ENCODE data around the gene CUL4A.
"Not testable (repeated sequence)": the region's sequence is repeated elsewhere in the genome, so short reads cannot be mapped to it uniquely, and the experiment has no call there.

Gene CUL4A

DNA sequence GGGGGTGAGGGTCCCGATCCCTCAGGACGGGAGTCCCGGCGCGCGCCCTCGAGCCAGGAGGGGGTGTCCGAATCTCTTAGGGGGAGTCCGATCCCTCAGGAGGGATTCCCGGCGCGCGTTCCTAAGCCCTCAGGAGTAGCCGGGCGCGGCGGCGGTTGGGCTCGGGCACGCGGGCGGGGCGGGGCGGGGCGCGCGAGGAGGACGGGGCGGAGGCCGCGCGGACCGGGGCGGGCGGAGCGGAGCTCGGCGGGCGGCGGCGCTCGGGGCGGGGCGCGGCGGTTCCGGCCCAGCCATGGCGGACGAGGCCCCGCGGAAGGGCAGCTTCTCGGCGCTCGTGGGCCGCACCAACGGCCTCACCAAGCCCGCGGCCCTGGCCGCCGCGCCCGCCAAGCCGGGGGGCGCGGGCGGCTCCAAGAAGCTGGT, at the start of gene CUL4A:
TSS of gene CUL4A (plus strand) at position 278 of the 423 bp plus-strand sequence. CDS start at position 293, 15 bp downstream.
- peak; percentile 38 to 52 for DNase-seq (ENCODE audit: low read depth in 2 of 2)

DNA sequence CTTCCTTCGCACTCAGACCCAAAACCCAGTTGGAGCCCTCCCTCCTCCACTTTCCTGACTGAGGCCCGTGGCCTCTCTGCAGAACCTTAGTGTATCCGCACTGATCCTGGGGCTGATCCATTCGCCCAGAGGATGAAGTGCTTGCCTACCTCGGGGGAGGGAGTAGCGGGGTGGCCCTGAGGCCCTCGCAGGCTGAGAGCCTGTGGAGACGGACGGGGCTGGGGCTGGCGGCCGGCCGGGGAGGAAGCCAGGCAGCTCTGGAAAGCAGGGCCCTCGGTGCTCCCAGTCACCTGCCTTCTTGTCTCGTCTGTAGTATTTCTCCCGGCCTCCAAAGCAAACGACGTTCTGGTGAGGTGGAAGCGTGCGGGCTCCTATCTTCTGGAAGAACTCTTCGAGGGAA, 49.7 kb upstream of the CUL4A start:
- no peak for DNase-seq (ENCODE audit: low read depth in 2 of 2)

DNA sequence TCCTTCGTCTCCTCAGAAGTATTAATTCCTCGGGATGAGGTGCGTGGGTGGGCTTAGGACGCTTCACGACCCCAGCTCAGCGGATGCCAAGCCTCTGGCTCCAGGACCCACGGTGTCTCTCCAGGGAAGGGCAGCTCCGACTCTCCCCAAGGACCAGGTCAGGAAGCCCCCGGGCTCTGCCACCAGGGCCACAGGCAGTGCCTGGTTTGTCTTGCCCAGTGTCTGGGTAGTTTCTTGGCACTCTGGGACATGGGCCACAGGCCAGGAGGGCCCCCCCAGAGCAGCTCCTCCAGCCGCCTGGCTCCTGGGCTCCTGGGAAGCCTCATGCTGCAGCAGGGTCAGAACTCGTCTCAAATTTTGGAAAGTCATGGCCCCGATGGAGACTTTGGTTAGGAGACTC, 48.4 kb upstream of the CUL4A start:
- DNase-seq (ENCODE audit: low read depth in 2 of 2), result no peak

DNA sequence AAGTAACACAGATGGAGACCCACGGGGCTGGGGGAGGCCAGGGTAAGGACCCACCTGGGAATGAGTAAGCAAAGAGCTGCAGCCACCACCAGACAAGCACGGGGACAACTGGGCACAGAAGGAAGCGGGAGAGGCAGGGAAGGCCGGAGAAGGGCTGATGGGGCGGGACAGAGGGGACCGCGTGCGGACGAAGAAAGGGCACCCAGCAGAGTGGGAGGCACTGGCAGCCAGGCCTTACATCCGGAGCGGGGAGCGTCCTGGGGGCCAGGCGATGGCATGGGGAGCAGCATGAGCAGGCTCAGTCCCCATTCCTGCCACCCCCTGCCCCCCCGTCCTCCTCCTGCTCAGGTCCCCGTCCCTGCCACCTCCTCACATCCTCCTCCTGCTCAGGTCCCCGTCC, 48.0 kb upstream of the CUL4A start:
- no peak for DNase-seq (ENCODE audit: low read depth in 2 of 2)

DNA sequence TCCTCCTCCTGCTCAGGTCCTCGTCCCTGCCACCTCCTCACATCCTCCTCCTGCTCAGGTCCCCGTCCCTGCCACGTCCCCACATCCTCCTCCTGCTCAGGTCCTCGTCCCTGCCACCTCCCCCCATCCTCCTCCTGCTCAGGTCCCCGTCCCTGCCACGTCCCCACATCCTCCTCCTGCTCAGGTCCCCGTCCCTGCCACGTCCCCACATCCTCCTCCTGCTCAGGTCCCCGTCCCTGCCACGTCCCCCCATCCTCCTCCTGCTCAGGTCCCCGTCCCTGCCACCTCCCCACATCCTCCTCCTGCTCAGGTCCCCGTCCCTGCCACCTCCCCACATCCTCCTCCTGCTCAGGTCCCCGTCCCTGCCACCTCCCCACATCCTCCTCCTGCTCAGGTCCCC, 47.4 kb upstream of the CUL4A start:
- not testable (repeated sequence) for DNase-seq (ENCODE audit: low read depth in 2 of 2)

GRCh38 chr13:113162783-113163685, 46.4 kb upstream of the CUL4A start:
- DNase-seq (ENCODE audit: low read depth in 2 of 2), result no peak

GRCh38 chr13:113164492-113164891, 44.9 kb upstream of the CUL4A start:
- no peak for DNase-seq (ENCODE audit: low read depth in 2 of 2)

DNA sequence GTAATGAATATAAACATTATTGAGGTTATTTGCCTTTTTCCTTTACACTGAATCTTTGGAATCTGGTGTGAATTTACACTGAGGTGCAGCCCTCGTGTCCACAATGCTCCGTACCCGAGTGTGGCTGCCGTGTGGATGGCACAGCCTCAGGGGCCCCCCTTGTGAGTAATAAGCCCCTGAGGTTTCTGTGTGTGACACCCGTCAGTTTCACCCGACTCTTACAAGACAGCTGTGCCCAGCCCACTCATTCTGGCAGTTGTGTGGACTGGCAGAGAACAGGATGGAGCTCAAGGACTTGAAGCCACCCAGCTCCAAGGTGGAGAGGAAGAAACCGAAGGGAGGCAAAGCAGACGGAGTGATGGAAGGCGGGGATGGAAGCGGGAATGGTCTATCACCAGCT, 43.1 kb upstream of the CUL4A start:
- DNase-seq (ENCODE audit: low read depth in 2 of 2), result no peak

DNA sequence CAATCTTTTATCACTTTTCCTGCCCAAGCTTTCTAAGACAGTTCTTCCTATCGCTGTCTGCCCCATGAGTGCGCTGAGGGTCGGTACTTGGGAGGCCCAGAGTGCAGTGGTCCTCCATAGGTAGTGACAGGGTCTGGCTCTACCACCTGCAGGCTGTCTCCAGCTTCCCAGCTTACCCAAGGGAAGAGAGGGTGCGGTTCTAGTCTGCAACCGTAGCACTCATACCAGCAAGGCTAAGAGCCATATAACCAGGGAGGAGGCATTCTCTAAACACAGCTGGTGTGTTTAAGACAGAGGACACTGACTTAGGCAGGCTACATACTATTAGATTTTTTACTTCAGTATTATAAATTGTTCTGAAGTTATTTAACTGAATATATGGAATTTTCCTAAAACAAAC, 42.7 kb upstream of the CUL4A start:
- DNase-seq (ENCODE audit: low read depth in 2 of 2), result no peak

GRCh38 chr13:113167155-113167554, 42.3 kb upstream of the CUL4A start:
- DNase-seq (ENCODE audit: low read depth in 2 of 2), result no peak

DNA sequence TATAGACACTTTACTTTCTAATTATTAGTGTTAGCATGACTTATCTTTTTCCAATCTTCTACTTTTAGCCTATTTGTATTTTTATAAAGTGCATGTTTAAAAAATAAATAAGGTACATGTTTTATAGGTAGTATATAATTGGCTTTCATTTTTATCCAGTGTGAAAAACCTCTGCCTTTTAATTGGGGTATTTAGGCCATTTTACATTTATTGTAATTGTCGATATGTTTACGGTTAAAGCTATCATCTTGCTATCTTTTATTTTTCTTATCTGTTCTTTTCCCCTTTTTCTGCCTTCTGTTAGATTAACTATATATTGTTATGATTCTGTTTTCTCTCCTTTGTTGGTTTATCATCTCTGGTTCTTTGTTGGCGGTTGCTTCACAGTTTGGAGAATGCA, 41.8 kb upstream of the CUL4A start:
- DNase-seq (ENCODE audit: low read depth in 2 of 2), result no peak

- DNase-seq (ENCODE audit: low read depth in 2 of 2), result no peak
These were observed 41.2 kb upstream of the CUL4A start for GRCh38 chr13:113168211-113168610.

DNA sequence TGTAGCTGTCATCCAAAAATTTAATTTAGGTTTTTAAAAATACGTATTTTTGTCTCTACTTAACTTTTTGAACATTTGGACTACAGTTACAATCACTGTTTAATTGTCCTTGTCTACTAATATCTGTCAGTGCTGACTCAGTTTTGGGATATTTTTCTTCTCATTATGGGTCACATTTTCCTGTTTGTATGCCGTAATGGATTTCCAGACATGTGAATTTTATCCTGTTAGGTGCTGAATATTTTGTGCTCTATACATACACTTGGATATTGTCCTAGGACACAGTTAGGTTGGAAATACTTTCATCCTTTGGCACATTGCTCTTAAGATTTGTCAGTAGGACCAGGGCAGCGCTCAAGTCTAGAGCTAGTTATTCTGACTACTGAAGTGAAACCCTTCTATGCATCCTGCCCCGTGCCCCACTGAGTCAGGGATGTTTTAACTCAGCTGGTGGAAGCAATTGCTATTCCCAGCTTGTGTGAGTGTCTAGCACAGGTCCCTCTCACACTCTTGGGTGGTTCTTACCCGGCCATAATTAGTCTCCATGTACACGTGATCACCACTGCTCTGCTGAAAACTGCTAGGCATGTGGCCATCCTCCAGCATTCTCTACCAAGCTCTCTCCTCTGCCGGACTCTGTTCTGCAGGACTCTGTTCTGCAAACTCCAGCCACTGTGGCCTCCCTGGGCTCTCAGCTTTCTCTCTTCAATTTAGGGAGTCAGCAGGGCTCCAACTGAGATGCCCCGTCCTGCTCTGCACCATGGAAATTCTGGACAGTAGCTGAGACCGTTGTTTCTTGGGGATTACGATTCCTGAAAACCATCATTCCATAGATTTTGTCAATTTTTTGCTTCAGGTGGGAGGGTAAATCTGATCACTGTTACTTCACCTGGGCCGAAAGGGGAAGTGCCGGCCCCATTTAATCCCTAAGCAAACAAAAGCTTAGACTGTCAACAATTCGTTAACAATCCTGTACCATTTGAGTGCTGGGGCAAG, 39.8 kb upstream of the CUL4A start:
- no peak for DNase-seq (ENCODE audit: low read depth in 2 of 2)

- DNase-seq (ENCODE audit: low read depth in 2 of 2), result no peak
These were observed 38.9 kb upstream of the CUL4A start for GRCh38 chr13:113170511-113170910.

DNA sequence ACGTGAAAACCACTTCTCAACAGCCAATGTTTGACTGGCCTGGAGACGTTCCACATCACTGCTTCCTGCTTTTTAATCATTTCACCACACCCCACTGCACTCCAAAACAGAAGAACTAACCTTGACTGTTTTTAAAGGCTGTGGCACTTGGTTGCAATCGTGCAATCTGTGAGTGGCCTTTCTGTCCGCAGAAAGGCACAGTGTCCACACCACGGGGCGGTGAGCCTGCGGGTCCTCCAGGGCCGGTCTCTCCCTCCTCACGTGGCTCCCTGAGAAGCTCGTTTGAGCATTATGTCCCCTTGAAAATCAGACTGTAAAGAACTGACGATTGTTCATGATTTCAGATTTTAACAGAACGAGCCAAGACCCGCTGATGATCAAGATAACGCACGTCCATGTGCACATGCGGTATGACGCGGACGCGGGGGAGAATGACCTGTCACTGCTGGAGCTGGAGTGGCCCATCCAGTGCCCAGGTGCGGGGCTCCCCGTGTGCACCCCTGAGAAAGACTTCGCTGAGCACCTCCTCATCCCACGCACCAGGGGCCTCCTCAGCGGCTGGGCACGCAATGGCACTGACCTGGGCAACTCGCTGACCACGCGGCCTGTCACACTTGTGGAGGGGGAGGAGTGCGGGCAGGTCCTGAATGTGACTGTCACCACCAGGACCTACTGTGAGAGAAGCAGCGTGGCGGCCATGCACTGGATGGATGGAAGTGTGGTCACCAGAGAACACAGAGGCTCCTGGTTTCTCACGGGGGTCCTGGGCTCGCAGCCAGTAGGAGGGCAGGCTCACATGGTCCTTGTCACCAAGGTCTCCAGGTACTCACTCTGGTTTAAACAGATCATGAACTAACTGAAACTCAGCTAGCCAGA, 37.9 kb upstream of the CUL4A start:
- DNase-seq (ENCODE audit: low read depth in 2 of 2), result no peak

GRCh38 chr13:113172419-113172926, 36.9 kb upstream of the CUL4A start:
- no peak for DNase-seq (ENCODE audit: low read depth in 2 of 2)

DNA sequence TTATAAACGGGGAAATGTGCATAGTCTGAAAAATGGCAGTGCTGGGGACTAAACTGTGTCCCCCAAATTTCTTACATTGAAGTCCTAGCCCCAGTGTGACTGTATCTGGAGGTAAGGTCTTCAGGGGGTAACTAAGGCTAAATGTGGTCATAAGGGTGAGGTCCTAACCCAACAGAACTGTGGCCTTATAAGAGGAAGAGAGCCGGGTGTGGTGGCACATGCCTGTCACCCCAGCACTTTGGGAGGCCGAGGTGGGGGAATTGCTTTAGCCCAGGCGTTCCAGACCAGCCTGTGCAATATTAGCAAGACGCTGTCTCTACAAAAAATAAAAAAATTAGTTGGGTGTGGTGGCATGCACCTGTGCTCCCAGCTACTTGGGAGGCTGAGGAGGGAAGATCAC, 33.1 kb upstream of the CUL4A start:
- peak; percentile 43 to 74 for DNase-seq (ENCODE audit: low read depth in 2 of 2)

DNA sequence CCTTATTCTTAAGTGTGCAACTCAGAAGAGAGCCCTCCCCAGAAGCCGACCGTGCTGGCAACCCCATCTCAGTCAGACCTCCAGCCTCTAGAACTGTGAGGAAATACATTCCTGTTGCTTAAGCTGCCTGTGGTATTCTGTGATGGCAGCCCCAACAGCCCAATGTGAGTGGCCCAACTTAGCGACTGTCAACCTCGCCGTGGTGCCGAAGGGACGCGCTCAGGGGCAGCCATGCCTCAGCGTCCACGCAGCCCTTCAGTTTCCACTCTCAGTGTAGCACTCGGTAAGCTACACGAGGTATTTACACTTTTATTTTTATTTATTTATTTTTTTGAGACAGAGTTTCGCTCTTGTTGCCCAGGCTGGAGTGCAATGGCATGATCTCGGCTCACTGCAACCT, 32.6 kb upstream of the CUL4A start:
- no peak for DNase-seq (ENCODE audit: low read depth in 2 of 2)

DNA sequence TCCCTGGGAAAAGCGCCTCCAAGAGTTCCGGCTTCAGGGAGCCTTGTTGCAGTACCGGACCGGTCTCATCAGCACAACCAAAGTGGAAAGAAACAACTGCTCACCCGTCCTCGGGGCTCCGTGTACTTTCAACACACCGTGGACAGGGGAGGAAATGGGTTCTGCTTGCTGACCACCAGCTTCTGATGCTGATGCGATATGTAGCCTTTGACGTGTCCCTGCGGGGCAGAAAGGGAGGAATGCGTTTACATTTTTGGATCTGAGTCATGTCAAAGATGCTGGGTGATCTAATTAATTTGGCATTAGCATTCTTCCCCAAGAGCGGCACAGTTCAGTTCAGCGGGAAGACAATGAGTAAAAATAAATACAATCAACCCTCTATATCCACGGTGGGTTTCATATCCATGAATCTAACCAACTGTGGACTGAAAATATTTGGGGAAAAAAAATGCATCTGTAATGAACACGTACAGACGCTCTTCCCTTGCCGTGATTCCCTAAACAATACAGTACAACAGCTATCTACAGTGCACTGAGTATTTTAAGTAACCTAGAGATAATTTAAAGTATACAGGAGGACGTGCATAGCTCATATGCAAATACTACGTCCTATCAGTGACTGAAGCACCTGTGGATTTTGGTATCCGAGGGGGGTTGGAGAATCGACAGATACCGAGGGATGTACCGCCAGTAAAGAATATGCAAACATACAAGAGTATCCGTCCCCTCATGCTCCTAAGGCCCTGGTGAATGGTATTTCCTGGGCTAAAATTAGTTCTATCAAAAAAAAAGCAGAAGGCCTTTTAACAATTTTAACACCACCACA, 31.1 kb upstream of the CUL4A start:
- no peak for DNase-seq (ENCODE audit: low read depth in 2 of 2)

DNA sequence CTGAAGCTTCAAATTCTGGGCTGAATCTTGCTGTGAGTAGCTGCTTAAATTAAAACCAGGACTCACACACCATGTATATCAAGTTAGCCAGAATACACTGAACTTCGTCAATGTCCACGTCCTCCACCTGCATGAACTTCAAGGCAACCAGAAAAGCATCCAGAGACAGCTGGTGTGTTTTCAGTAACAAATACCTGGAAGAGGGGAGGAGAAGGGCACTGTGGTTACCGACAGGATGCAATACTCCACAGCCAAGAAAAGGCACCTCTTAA, 30.6 kb upstream of the CUL4A start:
- no peak for DNase-seq (ENCODE audit: low read depth in 2 of 2)

Data from activated CD8-positive, alpha-beta memory T cell treated with anti-CD3 and anti-CD28 coated beads for 4 hours (primary cell).